SK-N-MC (cell line): ENCODE measurements around the gene TNNI3K.
A peak's percentile ranks its signal among the peaks of the same experiment; 100 is the strongest.

Experiments used
- DNase-seq: peaks from one replicate; pipeline ENCODE4 v3.0.0-alpha.2; 2011; ENCODE audit warnings: low read depth, low spot score
- H3K27ac ChIP-seq: fragments of 200-600 bp; sonication (generic); 2 replicates; pipeline ENCODE4 v1.5.1; 2016; ENCODE audit warnings: mixed run types
- H3K36me3 ChIP-seq: fragments of 200-600 bp; sonication (generic); 2 replicates; pipeline ENCODE4 v1.6.1; 2017; ENCODE audit warnings: antibody characterized with exemption, low read length, mixed read lengths; ENCODE audit not compliant: insufficient read depth
- H3K4me3 ChIP-seq: fragments of 200-600 bp; sonication (generic); 2 replicates; pipeline ENCODE4 v1.5.1; 2016
- H3K9ac ChIP-seq: fragments of 200-600 bp; sonication (generic); 2 replicates; pipeline ENCODE4 v1.8.0; 2017; ENCODE audit warnings: mixed run types, mixed read lengths; ENCODE audit not compliant: insufficient read length
- H3K9me3 ChIP-seq: fragments of 200-600 bp; sonication (generic); 2 replicates; pipeline ENCODE4 v1.6.1; 2017; ENCODE audit warnings: low read depth, mild to moderate bottlenecking, antibody characterized with exemption, low read length, moderate library complexity, mixed read lengths
- EZH2 ChIP-seq: fragments of 200-600 bp; sonication (generic); IDR thresholded peaks from one replicate; pipeline ENCODE4 v1.6.1; 2017; ENCODE audit warnings: antibody characterized with exemption
- FOXP2 ChIP-seq: optimal IDR thresholded peaks from 2 replicates; pipeline ENCODE3; 2011; ENCODE audit warnings: mild to moderate bottlenecking, moderate library complexity; ENCODE audit not compliant: insufficient read depth; ENCODE audit errors: extremely low read length, control extremely low read depth
- POLR2AphosphoS5 ChIP-seq: IDR thresholded peaks from 2 replicates; pipeline ENCODE4 v1.6.1; 2012; ENCODE audit warnings: mild to moderate bottlenecking, low read depth, low read length, borderline replicate concordance

Gene TNNI3K

DNA sequence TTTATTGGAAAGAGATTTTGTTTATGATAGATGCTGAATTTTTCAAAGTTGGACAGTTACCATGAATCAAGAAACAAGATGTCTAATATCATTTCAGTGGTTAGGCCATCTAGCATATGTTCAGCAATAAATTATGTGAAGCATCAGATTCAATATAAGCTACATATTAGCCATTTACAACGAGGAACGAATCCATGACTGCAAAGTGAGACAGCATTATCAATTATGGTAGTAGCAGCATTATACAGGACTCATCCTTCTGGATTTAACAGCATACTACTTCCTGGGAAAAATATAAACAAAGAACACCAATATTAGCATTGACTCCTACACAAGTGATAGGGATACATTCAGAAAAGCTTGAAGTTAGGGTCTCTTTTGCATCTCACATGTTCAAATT, 218.1 kb downstream of the TNNI3K start:
- Histone ChIP-seq H3K27ac (no peak overlapping the region), H3K4me3 (no peak overlapping the region), H3K9ac (no peak overlapping the region), H3K9me3 (no peaks in the 10 kb centered on the region), H3K36me3 (no peaks in the 10 kb centered on the region)
- no peak for DNase-seq
- no peak for TF ChIP-seq EZH2
- no peak for TF ChIP-seq POLR2AphosphoS5
- TF ChIP-seq FOXP2: no peak

DNA sequence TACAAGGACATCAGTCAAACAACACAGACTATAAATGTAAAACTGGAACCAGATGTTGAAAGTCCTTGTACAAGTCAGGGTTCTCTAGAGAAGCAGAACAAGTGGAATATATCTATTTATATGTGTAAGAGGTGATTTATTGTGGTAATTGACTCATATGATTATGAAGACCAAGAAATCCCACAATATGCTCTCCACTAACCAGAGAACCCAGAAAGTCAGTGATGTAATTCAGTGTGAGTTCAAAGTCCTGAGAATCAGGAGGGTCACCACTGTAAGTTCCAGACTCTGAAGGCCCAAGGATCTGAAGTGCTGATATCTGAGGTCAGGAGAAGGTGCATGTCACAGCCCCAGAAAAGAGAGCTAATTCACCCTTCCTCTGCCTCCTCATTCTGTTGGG, 220.2 kb downstream of the TNNI3K start:
- TF ChIP-seq FOXP2 (no peak), POLR2AphosphoS5 (no peak), EZH2 (no peak)
- no peaks in the 10 kb centered on the region for H3K36me3 ChIP-seq
- no peak overlapping the region for H3K9ac ChIP-seq
- H3K4me3 ChIP-seq: no peak overlapping the region
- DNase-seq: no peak
- no peak overlapping the region for H3K27ac ChIP-seq
- H3K9me3 ChIP-seq: no peaks in the 10 kb centered on the region

DNA sequence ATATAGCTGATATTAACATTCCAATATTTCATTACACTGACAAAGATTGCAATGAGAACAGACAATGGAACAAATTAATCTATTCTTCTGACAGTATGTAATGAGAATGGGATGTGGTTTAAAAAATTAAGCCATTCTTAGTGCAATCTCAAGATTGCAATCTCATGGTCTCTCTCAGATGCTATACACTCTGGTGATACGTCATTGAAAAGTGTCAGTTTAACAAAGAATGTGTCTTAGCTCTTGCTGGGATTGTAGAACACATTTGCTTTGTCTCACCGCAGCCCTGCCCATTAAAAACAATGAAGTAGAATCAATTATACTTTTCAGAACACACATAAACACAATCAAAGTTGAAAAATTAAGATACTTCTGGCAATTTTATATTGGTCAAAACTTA, 222.1 kb downstream of the TNNI3K start:
- no peak for DNase-seq
- Histone ChIP-seq H3K27ac (no peak overlapping the region), H3K36me3 (no peaks in the 10 kb centered on the region), H3K9me3 (no peaks in the 10 kb centered on the region), H3K4me3 (no peak overlapping the region), H3K9ac (no peak overlapping the region)
- TF ChIP-seq EZH2 (no peak), FOXP2 (no peak), POLR2AphosphoS5 (no peak)

- no peak for DNase-seq
- no peak for TF ChIP-seq EZH2
- no peak for TF ChIP-seq FOXP2
- no peak for TF ChIP-seq POLR2AphosphoS5
- Histone ChIP-seq H3K4me3 (no peak overlapping the region), H3K36me3 (no peaks in the 10 kb centered on the region), H3K27ac (no peak overlapping the region), H3K9me3 (no peaks in the 10 kb centered on the region), H3K9ac (no peak overlapping the region)
Measured at GRCh38 chr1:74463333-74463988, 228.3 kb downstream of the TNNI3K start.

GRCh38 chr1:74464037-74464436, 228.8 kb downstream of the TNNI3K start:
- Histone ChIP-seq H3K9me3 (no peaks in the 10 kb centered on the region), H3K9ac (no peak overlapping the region)

DNA sequence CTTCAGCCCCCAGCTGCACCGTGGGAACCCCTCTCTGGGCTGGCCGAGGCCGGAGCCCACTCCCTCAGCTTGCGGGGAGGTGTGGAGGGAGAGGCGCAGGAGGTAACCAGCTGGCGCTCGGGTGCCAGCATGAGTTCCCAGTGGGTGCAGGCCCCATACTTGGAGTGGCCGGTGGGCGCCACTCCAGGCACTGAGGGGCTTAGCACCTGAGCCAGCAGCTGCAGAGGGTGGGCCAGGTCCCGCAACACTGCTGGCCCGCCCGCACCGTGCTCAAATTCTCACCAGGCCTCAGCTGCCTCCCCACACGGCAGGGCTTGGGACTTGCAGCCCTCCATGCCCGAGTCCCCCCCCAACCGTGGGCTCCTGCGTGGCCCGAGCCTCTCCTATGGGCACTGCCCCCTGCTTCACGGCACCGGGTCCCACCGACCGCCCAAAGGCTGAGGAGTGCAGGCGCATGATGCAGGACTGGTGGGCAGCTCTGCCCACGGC, 230.1 kb downstream of the TNNI3K start:
- Histone ChIP-seq H3K4me3 (no peak overlapping the region), H3K9ac (no peak overlapping the region), H3K27ac (no peak overlapping the region), H3K9me3 (no peaks in the 10 kb centered on the region), H3K36me3 (no peaks in the 10 kb centered on the region)
- TF ChIP-seq FOXP2: no peak
- no peak for TF ChIP-seq POLR2AphosphoS5
- no peak for TF ChIP-seq EZH2
- no peak for DNase-seq

More at GRCh38 chr1:74464037-74464436, 228.8 kb downstream of the TNNI3K start:
- DNase-seq: no peak
- H3K4me3 ChIP-seq: no peak overlapping the region
- H3K36me3 ChIP-seq: no peaks in the 10 kb centered on the region
- TF ChIP-seq FOXP2 (no peak), EZH2 (no peak), POLR2AphosphoS5 (no peak)
- H3K27ac ChIP-seq: no peak overlapping the region

GRCh38 chr1:74467786-74468377, 232.7 kb downstream of the TNNI3K start:
- no peak for TF ChIP-seq POLR2AphosphoS5
- TF ChIP-seq EZH2: no peak
- no peak for TF ChIP-seq FOXP2
- no peak overlapping the region for H3K9ac ChIP-seq
- DNase-seq: no peak

DNA sequence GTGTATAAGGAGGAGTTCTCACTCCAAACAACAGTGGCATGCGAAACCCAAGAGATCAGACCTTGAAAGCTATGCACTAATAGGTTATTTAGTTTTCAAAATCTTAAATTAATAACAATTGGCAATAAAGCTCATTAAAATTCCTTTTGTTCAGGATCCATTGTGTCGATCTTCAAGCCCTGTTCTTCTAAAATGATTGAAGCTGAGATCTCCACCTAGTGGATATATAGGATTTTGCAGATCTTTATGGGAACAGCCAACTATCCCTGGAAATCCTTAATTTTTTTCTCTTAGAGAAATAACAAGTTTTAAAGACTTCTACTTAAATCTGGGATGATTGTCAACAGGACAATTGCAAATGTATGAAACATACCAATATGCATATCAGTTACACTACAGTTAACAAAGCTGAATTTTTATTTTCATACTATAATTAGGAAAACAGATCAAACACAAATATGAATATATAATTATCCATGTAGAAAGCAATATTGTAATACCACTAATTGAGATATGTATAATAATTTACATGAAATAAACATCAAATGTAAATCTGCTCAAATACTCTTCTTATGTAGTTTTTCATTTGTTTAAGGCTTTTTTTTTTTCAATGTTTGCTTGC, 233.9 kb downstream of the TNNI3K start:
- Histone ChIP-seq H3K4me3 (no peak overlapping the region), H3K9ac (no peak overlapping the region), H3K36me3 (no peaks in the 10 kb centered on the region), H3K27ac (no peak overlapping the region), H3K9me3 (no peaks in the 10 kb centered on the region)
- TF ChIP-seq EZH2 (no peak), POLR2AphosphoS5 (no peak), FOXP2 (no peak)
- DNase-seq: peak; percentile 68

More at GRCh38 chr1:74467786-74468377, 232.7 kb downstream of the TNNI3K start:
- Histone ChIP-seq H3K27ac (no peak overlapping the region), H3K9me3 (no peaks in the 10 kb centered on the region), H3K36me3 (no peaks in the 10 kb centered on the region), H3K4me3 (no peak overlapping the region)
